GM12878 (cell line): ENCODE results near the gene PPIB. TPM values are rescaled to one million over a fixed set of nuclear protein-coding genes. Genes with fewer than 3 reads are reported as not detected.
A peak's percentile ranks its signal among the peaks of the same experiment; 100 is the strongest.

Experiments used
- ATAC-seq: fragments of 200-7000 bp; cut with Tn5 transposase; 3 replicates; pipeline ENCODE4 v1.9.1; 2020; ENCODE audit warnings: mild to moderate bottlenecking, moderate library complexity
- BruUV-seq: library from RNA; stranded (reverse); fragments of 400-500 nt; replicated peaks from 2 replicates; lab custom pipeline; 2021; lab: Mats Ljungman, UMichigan
- CTCF ChIA-PET: fragments of 300-600 bp; sonication (Branson Sonifier 250); formaldehyde crosslinking; extraction: SDS; loops from one replicate; lab custom pipeline; 2021; ENCODE audit warnings: inconsistent platforms; lab: Yijun Ruan, JAX
- POLR2A ChIA-PET: fragments of 350-600 bp; formaldehyde crosslinking; extraction: SDS; loops from one replicate; lab custom pipeline; 2021; ENCODE audit warnings: inconsistent platforms; lab: Charles Lee
- RAD21 ChIA-PET: fragments of 300-600 bp; sonication (Branson Sonifier 250); formaldehyde crosslinking; loops from one replicate; lab custom pipeline; 2023; ENCODE audit warnings: antibody characterized with exemption; ENCODE audit not compliant: unreplicated experiment; lab: Charles Lee
- SMC1A ChIA-PET: fragments of 300-600 bp; sonication (Branson Sonifier 250); formaldehyde crosslinking; loops from one replicate; lab custom pipeline; 2023; ENCODE audit not compliant: unreplicated experiment, uncharacterized antibody; lab: Charles Lee
- DNase-seq: peaks from one replicate; pipeline ENCODE4 v3.0.0-alpha.2; 2011; ENCODE audit warnings: low read depth, low spot score
- FAIRE-seq: peaks from 3 replicates; lab custom pipeline; 2011; peaks lifted over from hg19 to GRCh38; lab: Jason Lieb, UNC
- H2AFZ ChIP-seq: 2 replicates; pipeline ENCODE4 v1.6.0; 2011; ENCODE audit warnings: low read depth, low read length, control low read depth; ENCODE audit not compliant: control insufficient read depth
- H3K27ac ChIP-seq: 2 replicates; pipeline ENCODE4 v1.5.1; 2011; ENCODE audit warnings: control low read depth; ENCODE audit not compliant: control insufficient read depth, insufficient read depth
- H3K27me3 ChIP-seq, 2 experiments: replicated peaks in 1 of 2; 2 replicates each; pipeline versions ENCODE4 v1.6.0 to v1.6.1; 2011; ENCODE audit warnings: low read length in 1 of 2; ENCODE audit not compliant: control insufficient read depth in 2 of 2, insufficient read depth in 2 of 2
- H3K36me3 ChIP-seq, 2 experiments: 2 replicates each; pipeline ENCODE4 v1.5.1; 2011; ENCODE audit warnings: low read length in 1 of 2; ENCODE audit not compliant: control insufficient read depth in 2 of 2, insufficient read depth in 2 of 2
- H3K4me1 ChIP-seq: 2 replicates; pipeline ENCODE4 v1.6.1; 2011; ENCODE audit warnings: mild to moderate bottlenecking, low read length, moderate library complexity, mixed read lengths; ENCODE audit not compliant: control insufficient read depth, insufficient read depth
- H3K4me2 ChIP-seq: 2 replicates; pipeline ENCODE4 v1.6.0; 2011; ENCODE audit warnings: control low read depth; ENCODE audit not compliant: control insufficient read depth, insufficient read depth
- H3K4me3 ChIP-seq: fragments of 200-600 bp; sonication (generic); 2 replicates; pipeline ENCODE4 v1.5.1; 2016
- H3K79me2 ChIP-seq: 2 replicates; pipeline ENCODE4 v1.6.0; 2011; ENCODE audit warnings: low read length; ENCODE audit not compliant: control insufficient read depth, insufficient read depth
- H3K9ac ChIP-seq: 2 replicates; pipeline ENCODE4 v1.8.0; 2011; ENCODE audit warnings: low read length, control low read depth, mixed read lengths; ENCODE audit not compliant: control insufficient read depth, insufficient read depth
- H3K9me3 ChIP-seq: replicated peaks from 3 replicates; pipeline ENCODE4 v1.5.1; 2011; ENCODE audit warnings: mild to moderate bottlenecking, low read length; ENCODE audit not compliant: control insufficient read depth, insufficient read depth
- H4K20me1 ChIP-seq: 2 replicates; pipeline ENCODE4 v1.6.0; 2011; ENCODE audit not compliant: control insufficient read depth, insufficient read depth
- CTCF ChIP-seq, 3 experiments: IDR thresholded peaks in 2 of 3; conservative IDR thresholded peaks in 1 of 3; 2 replicates each; pipeline ENCODE4 v1.5.1; 2011; ENCODE audit warnings: low read depth in 3 of 3, low read length in 3 of 3, mild to moderate bottlenecking in 3 of 3, control low read depth in 2 of 3, moderate library complexity in 2 of 3, inconsistent platforms in 1 of 3, mixed read lengths in 1 of 3; ENCODE audit not compliant: control insufficient read depth in 2 of 3, insufficient read depth in 1 of 3; ENCODE audit errors: extremely low read depth in 1 of 3
- ESRRA ChIP-seq: IDR thresholded peaks from 2 replicates; pipeline ENCODE4 v1.6.1; 2012; ENCODE audit warnings: mild to moderate bottlenecking, low read length, improper control_type of control experiment
- POU2F2 ChIP-seq: IDR thresholded peaks from 3 replicates; pipeline ENCODE4 v1.6.1; 2011; ENCODE audit warnings: low read depth, mild to moderate bottlenecking, low read length, borderline replicate concordance
- PRDM15 ChIP-seq: fragments of 450-650 bp; formaldehyde crosslinking; IDR thresholded peaks from 2 replicates; pipeline ENCODE4 v1.4.0; 2020; ENCODE audit warnings: mild to moderate bottlenecking, moderate library complexity
- RUNX3 ChIP-seq: IDR thresholded peaks from 2 replicates; pipeline ENCODE4 v1.6.1; 2012; ENCODE audit warnings: low read length, inconsistent platforms
- TAF1 ChIP-seq: IDR thresholded peaks from 2 replicates; pipeline ENCODE4 v1.6.1; 2011; ENCODE audit warnings: mild to moderate bottlenecking, low read depth, low read length, borderline replicate concordance
- ZNF592 ChIP-seq: fragments of 450-650 bp; IDR thresholded peaks from 2 replicates; pipeline ENCODE4 v1.6.1; 2017; ENCODE audit warnings: mild to moderate bottlenecking, moderate library complexity
- in situ Hi-C: fragments of 300-500 bp; cut with MboI; formaldehyde crosslinking; loops from 9 replicates; pipeline ENCODE4 v1.14.3; 2018; ENCODE audit warnings: mixed read lengths
- intact Hi-C: fragments of 100-400 bp; cut with micrococcal nuclease; formaldehyde crosslinking; loops from one replicate; pipeline ENCODE4 v1.14.2; 2022; ENCODE audit not compliant: unreplicated experiment
- polyA plus RNA-seq, 11 experiments: library from polyadenylated mRNA; depleted of rRNA in 4 of 11; unstranded in 6 of 11; stranded (reverse) in 5 of 11; fragments of >200 nt; fragmentation: Nextera tagmentation in 4 of 11; fragmentation: Illumina TruSeq in 1 of 11; extraction: Ambion mirVana in 4 of 11; extraction: Trizol in 1 of 11; gene quantifications; 1 replicate in 1 of 11; 2 replicates in 10 of 11; pipeline versions ENCODE4 v1.2.1 to v1.2.3, GENCODE V29; 2011 to 2016; ENCODE audit warnings: inconsistent platforms in 2 of 11, missing spikeins in 2 of 11, low read depth in 1 of 11
- total RNA-seq, 4 experiments: library from RNA; depleted of rRNA in 3 of 4; stranded (reverse); fragments of >200 nt in 3 of 4; fragmentation: Illumina TruSeq in 1 of 4; extraction: Trizol in 1 of 4; gene quantifications; 2 replicates each; pipeline versions ENCODE4 v1.2.1 to v1.2.3, GENCODE V29; 2013 to 2021

The PPIB gene
- total and polyA plus RNA-seq, 10 of the 15 experiments (the other 5 are each of a cell fraction or from before 2014, with no cell fraction given): 344 to 936 (median 508) TPM

- peaks cover 5 to 6% of the 10 kb centered on the region in 2 experiments for H3K36me3 ChIP-seq
- H2AFZ ChIP-seq: peak overlapping the region; percentile 17; the same call in 1 of the 2 replicates
- ATAC-seq: no peak
- H3K4me2 ChIP-seq: no peak overlapping the region
- ChIA-PET POLR2A (interaction anchor here (0.6 to 2.0 kb wide), 5 partner anchors 11 to 606 kb away, joined by 3 to 5 read pairs (median 4); no protein-coding TSS in a partner anchor), RAD21 (interaction anchor here (0.8 to 2.0 kb wide), 5 partner anchors 50 to 579 kb away, joined by 3 to 6 read pairs (median 4); partner anchors contain the start of gene CIAO2A), CTCF (interaction anchor here (0.6 to 1.9 kb wide), 16 partner anchors 11 to 539 kb away, joined by 3 to 8 read pairs (median 4); partner anchors contain the start of genes CIAO2A and PPIB), SMC1A (interaction anchor here (0.7 to 1.0 kb wide), 7 partner anchors 11 to 75 kb away, joined by 3 to 5 read pairs (median 3); partner anchors contain the start of genes CIAO2A and PPIB)
- BruUV-seq: no TSS peak
- H3K9ac ChIP-seq: no peak overlapping the region
- no peak for DNase-seq
- H4K20me1 ChIP-seq: no peaks in the 10 kb centered on the region
- no peaks in the 10 kb centered on the region for H3K9me3 ChIP-seq
- in situ Hi-C loops (no loop called here), intact Hi-C loops (no loop called here)
- H3K4me3 ChIP-seq: no peak overlapping the region
- H3K27ac ChIP-seq: no peak overlapping the region
- H3K79me2 ChIP-seq: peaks cover 21% of the 10 kb centered on the region
- H3K27me3 ChIP-seq: no peaks in the 10 kb centered on the region
- TF ChIP-seq ZNF592 (no peak), ESRRA (no peak), RUNX3 (0 out of 2 replicates have a peak, but pooled peaks have one; percentile 4), TAF1 (no peak), POU2F2 (no peak), PRDM15 (CRISPR knock-in tag) (no peak), CTCF (IDR thresholded peaks at IDR 0.05 in 2 of 3, conservative IDR thresholded peaks at IDR 0.05 in 1 of 3; ENCODE audit: control insufficient read depth in 2 of 3, extremely low read depth in 1 of 3, insufficient read depth in 1 of 3, low read depth in 3 of 3, low read length in 3 of 3) (peak; percentile 26 to 45 (median 26); a peak in 5 of 6 replicates)
- H3K4me1 ChIP-seq: peaks cover 52% of the 10 kb centered on the region
- no peak for FAIRE-seq
These were observed 13.4 kb downstream of the PPIB start for GRCh38 chr15:64149424-64149823.
